GM18870 (cell line): ENCODE measurements around the gene PF4V1.
"Not testable (repeated sequence)": the region's sequence is repeated elsewhere in the genome, so short reads cannot be mapped to it uniquely, and the experiment has no call there.

Experiments used
- ATAC-seq: cut with Tn5 transposase; IDR thresholded peaks from one replicate; pipeline ENCODE4 v1.9.1; 2021; ENCODE audit warnings: moderate library complexity; ENCODE audit not compliant: unreplicated experiment

PF4V1 gene

GRCh38 chr4:73869130-73870055, 16.3 kb downstream of the PF4V1 start, which contains the start of gene CXCL1:
Gene CXCL1 (plus strand): TSS chr4:73869393. CDS start chr4:73869471, 78 bp downstream.
- no peak for ATAC-seq

GRCh38 chr4:73870260-73870659, 17.2 kb downstream of the PF4V1 start:
- no peak for ATAC-seq

- no peak for ATAC-seq
Observed at GRCh38 chr4:73870768-73871167, 17.7 kb downstream of the PF4V1 start.

GRCh38 chr4:73871511-73872310, 18.6 kb downstream of the PF4V1 start:
- ATAC-seq: no peak

GRCh38 chr4:73872316-73873108, 19.4 kb downstream of the PF4V1 start:
- no peak for ATAC-seq

GRCh38 chr4:73874386-73874785, 21.3 kb downstream of the PF4V1 start:
- ATAC-seq: no peak

- ATAC-seq: no peak
Observed at GRCh38 chr4:73875401-73875800, 22.3 kb downstream of the PF4V1 start.

GRCh38 chr4:73883306-73883705, 30.2 kb downstream of the PF4V1 start:
- no peak for ATAC-seq

- ATAC-seq: no peak
Observed at GRCh38 chr4:73885574-73886267, 32.6 kb downstream of the PF4V1 start.

GRCh38 chr4:73891326-73891725, 38.2 kb downstream of the PF4V1 start:
- ATAC-seq: no peak

GRCh38 chr4:73891739-73892405, 38.8 kb downstream of the PF4V1 start:
- ATAC-seq: no peak

- ATAC-seq: no peak
Observed at GRCh38 chr4:73892966-73893365, 39.9 kb downstream of the PF4V1 start.

- no peak for ATAC-seq
Observed at GRCh38 chr4:73894001-73894400, 40.9 kb downstream of the PF4V1 start.

- no peak for ATAC-seq
Observed at GRCh38 chr4:73895201-73896175, 42.4 kb downstream of the PF4V1 start.

GRCh38 chr4:73896416-73896815, 43.3 kb downstream of the PF4V1 start:
- no peak for ATAC-seq

- no peak for ATAC-seq
Observed at GRCh38 chr4:73897380-73898136, 44.5 kb downstream of the PF4V1 start.

GRCh38 chr4:73899338-73899737, 46.2 kb downstream of the PF4V1 start:
- ATAC-seq: not testable (repeated sequence)

- no peak for ATAC-seq
Observed at GRCh38 chr4:73901031-73901430, 47.9 kb downstream of the PF4V1 start.
